Right lobe of liver (tissue), 6 donors: ENCODE measurements around the gene EPHB1. TPM values are rescaled to one million over a fixed set of nuclear protein-coding genes. Genes with fewer than 3 reads are reported as not detected.
"Not testable (repeated sequence)": the region's sequence is repeated elsewhere in the genome, so short reads cannot be mapped to it uniquely, and the experiment has no call there.

ENCODE experiments used
- ATAC-seq, 4 donors: fragments of 200-7000 bp; cut with Tn5 transposase; one replicate each; pipeline ENCODE4 v1.9.1; 2020; ENCODE audit warnings: mild to moderate bottlenecking in 4 of 4, moderate library complexity in 4 of 4
- DNase-seq, 3 donors: peaks; one replicate each; pipeline ENCODE4 v3.0.0-alpha.2; 2020
- H3K27ac ChIP-seq, 3 donors: fragments of 200-600 bp; one replicate each; pipeline ENCODE4 v1.8.0; 2022
- H3K27me3 ChIP-seq, 2 donors: fragments of 200-600 bp; one replicate each; pipeline ENCODE4 v1.8.0; 2022
- H3K36me3 ChIP-seq, 4 donors: fragments of 200-600 bp; sonication (generic) in 1 of 4; one replicate each; pipeline versions ENCODE4 v1.5.1 to v1.8.0; 2017 to 2022; ENCODE audit warnings: control low read depth in 1 of 4
- H3K4me1 ChIP-seq, 4 donors: fragments of 200-600 bp; sonication (generic) in 1 of 4; one replicate each; pipeline versions ENCODE4 v1.5.1 to v1.8.0; 2017 to 2022; ENCODE audit warnings: control low read depth in 1 of 4
- H3K4me3 ChIP-seq, 3 donors: fragments of 200-600 bp; one replicate each; pipeline ENCODE4 v1.8.0; 2022
- H3K9me3 ChIP-seq, 4 donors: fragments of 200-600 bp; sonication (generic) in 1 of 4; one replicate each; pipeline versions ENCODE4 v1.5.1 to v1.8.0; 2017 to 2022; ENCODE audit warnings: control low read depth in 1 of 4
- POLR2A ChIP-seq: fragments of 450-650 bp; IDR thresholded peaks from one replicate; pipeline ENCODE4 v1.6.1; 2017; ENCODE audit warnings: antibody characterized with exemption, mild to moderate bottlenecking
- WGBS: methylation state at CpG from one replicate; pipeline ENCODE4 v1.1.6; 2018; ENCODE audit warnings: low coverage, low lambda C conversion rate; ENCODE audit not compliant: insufficient coverage; ENCODE audit errors: missing lambda C conversion rate; 5-methylcytosine and 5-hydroxymethylcytosine counted together
- intact Hi-C, 2 donors: fragments of 100-400 bp; cut with DNase I; formaldehyde crosslinking; loops; one replicate each; pipeline versions ENCODE4 v1.11.2 to v1.14.1; 2022
- total RNA-seq, 6 experiments: library from RNA; depleted of rRNA in 2 of 6; stranded (reverse); fragments of >200 nt in 2 of 6; fragmentation: NEBNext Ultra II Directional in 3 of 6; extraction: Animal tissue kit (Norgen Biotek cat#: 25700) in 3 of 6; gene quantifications; one replicate each; pipeline versions ENCODE4 v1.1.0 to v1.2.4, GENCODE V29; 2016 to 2023
- TF ChIP-seq, protein P1 (sequence below), 4 donors: fragments of 200-600 bp in 3 of 4; fragments of 450-650 bp in 1 of 4; IDR thresholded peaks; one replicate each; pipeline versions ENCODE4 v1.5.1 to v1.8.0; 2016 to 2022; ENCODE audit warnings: antibody characterized with exemption in 4 of 4, mild to moderate bottlenecking in 2 of 4
- donor health status: DM: no; HTN: yes; CAD: no.
- donor health status: DM: no; HTN: no; CAD: no.
- donor health status: DM: no; HTN: no; CAD: no.
- donor health status: DM: no; HTN: yes; CAD: no.
- donor health status: DM: no; HTN: yes; CAD: no.

The EPHB1 gene
- total RNA-seq, 6 experiments from 2014 or later: 0.63 to 10.9 (median 1.8) TPM

DNA sequence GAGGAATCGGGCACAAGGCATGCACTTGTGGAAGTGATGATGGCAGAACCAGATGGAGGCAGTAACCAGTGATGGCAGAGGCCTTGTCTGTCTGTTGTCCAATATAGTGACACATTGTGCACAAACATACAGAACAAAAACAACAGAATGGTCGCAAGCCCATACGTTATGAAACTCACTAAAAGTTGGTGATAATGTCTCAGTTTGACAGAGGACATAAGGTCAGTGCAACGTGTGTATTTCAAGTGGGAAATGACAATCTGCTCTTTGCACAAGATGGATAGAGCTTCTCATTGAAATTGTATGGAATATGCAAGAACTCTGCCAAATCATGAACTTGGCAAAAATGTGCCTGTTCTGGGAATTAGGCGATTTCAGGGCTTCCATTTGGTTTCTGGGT is 169.2 kb downstream of the EPHB1 start:
- 46% methylated on average over 4 of the region's 5 CpGs for WGBS
- Histone ChIP-seq H3K4me3 (no peak overlapping the region), H3K27ac (no peak overlapping the region), H3K36me3 (no peaks in the 10 kb centered on the region), H3K9me3 (no peaks in the 10 kb centered on the region), H3K27me3 (no peaks in the 10 kb centered on the region), H3K4me1 (no peaks in the 10 kb centered on the region)
- no peak for TF ChIP-seq POLR2A
- TF ChIP-seq, protein P1, sequence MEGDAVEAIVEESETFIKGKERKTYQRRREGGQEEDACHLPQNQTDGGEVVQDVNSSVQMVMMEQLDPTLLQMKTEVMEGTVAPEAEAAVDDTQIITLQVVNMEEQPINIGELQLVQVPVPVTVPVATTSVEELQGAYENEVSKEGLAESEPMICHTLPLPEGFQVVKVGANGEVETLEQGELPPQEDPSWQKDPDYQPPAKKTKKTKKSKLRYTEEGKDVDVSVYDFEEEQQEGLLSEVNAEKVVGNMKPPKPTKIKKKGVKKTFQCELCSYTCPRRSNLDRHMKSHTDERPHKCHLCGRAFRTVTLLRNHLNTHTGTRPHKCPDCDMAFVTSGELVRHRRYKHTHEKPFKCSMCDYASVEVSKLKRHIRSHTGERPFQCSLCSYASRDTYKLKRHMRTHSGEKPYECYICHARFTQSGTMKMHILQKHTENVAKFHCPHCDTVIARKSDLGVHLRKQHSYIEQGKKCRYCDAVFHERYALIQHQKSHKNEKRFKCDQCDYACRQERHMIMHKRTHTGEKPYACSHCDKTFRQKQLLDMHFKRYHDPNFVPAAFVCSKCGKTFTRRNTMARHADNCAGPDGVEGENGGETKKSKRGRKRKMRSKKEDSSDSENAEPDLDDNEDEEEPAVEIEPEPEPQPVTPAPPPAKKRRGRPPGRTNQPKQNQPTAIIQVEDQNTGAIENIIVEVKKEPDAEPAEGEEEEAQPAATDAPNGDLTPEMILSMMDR (IDR thresholded peaks at IDR 0.05): no peak
- ATAC-seq (no peak), DNase-seq (no peak)
- intact Hi-C loops: no loop called here

DNA sequence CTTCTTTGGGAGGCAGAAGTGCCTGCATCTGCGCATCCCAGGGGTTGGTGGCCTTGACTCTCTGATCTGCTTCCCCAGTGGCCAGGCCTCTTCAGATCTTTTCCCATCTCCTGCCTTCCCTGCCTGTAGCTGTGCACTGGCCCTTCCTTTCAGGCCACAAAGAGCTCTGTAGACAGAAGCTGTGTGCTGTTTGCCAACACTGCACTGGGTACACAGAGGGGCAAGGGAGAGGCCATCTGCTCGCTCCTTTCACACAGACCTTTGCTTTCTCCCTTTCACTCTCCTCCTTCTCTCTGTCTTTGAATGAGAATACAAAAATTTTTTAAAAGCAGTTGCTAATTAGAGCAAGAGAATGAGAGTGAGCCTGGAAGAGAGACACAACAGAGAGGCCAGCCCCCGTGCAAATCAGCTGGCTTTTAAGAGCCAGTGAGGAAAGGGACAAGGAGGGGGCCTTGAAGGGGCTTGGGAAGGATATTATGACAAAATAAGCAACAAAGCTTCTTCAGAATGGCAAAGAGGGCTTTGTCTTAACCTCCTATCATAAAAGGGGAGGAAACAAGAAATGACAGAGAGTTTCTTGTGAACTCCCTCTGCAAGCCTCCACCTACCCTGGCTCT is 170.9 kb downstream of the EPHB1 start:
- Histone ChIP-seq H3K36me3 (no peaks in the 10 kb centered on the region), H3K9me3 (no peaks in the 10 kb centered on the region), H3K4me1 (no peaks in the 10 kb centered on the region), H3K27me3 (no peaks in the 10 kb centered on the region), H3K4me3 (no peak overlapping the region), H3K27ac (no peak overlapping the region)
- TF ChIP-seq POLR2A: no peak
- TF ChIP-seq, protein P1 (IDR thresholded peaks at IDR 0.05): no peak
- WGBS: 62% methylated on average over 3 of the region's 3 CpGs
- intact Hi-C loops: no loop called here
- ATAC-seq: no peak
- no peak for DNase-seq

DNA sequence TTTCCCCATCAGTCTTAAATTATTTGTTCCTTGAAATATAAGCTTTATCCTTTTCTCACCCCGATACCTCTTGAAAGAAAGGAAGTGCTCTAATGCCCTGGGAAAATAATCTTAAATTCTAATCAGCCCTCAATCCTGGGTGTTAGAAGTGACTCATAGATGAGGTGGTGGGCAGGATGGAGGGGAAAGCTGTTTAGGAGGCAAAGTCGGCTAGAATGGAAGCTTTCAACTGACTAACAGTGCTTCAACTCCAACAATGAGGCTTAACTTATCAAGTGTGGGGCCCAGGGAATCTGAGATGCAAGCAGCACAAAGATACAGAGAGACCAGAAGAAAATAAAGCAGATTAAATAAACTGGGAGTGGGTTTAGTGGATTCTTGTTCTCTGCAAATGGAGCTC is 175.8 kb downstream of the EPHB1 start:
- 54% methylated on average over 2 of the region's 2 CpGs for WGBS

DNA sequence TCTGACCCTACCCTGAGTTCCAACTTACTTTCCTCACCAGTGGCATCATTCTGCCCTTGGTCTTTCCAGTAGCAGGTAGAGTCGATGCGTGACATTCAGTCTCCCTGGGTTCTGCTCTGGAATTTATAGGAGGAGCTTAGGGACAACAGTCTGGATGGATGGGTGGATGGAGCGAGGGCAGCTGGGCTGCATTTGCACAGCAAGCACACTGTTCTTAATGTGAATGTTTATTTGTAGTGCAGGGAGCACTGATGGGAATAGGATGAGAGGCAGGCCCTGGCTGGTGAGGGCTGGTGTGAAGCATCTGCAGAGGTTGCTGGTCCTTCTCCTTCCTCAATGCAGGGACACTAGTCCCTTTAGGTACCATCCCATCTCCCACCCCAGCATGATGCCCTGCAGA is 176.2 kb downstream of the EPHB1 start:
- H3K4me1 ChIP-seq: no peaks in the 10 kb centered on the region
- TF ChIP-seq, protein P1 (IDR thresholded peaks at IDR 0.05): no peak
- no peak for TF ChIP-seq POLR2A
- no peak for ATAC-seq
- DNase-seq: no peak
- H3K4me3 ChIP-seq: no peak overlapping the region
- no peaks in the 10 kb centered on the region for H3K27me3 ChIP-seq
- H3K9me3 ChIP-seq: no peaks in the 10 kb centered on the region
- 57% methylated on average over 3 of the region's 3 CpGs for WGBS
- intact Hi-C loops: no loop called here
- no peaks in the 10 kb centered on the region for H3K36me3 ChIP-seq
- no peak overlapping the region for H3K27ac ChIP-seq

More for the DNA sequence above, 175.8 kb downstream of the EPHB1 start:
- no peaks in the 10 kb centered on the region for H3K36me3 ChIP-seq
- H3K4me1 ChIP-seq: no peaks in the 10 kb centered on the region
- no peak for ATAC-seq
- TF ChIP-seq, protein P1 (IDR thresholded peaks at IDR 0.05): no peak
- no peak for TF ChIP-seq POLR2A
- no peak overlapping the region for H3K27ac ChIP-seq
- DNase-seq: no peak
- no peak overlapping the region for H3K4me3 ChIP-seq
- intact Hi-C loops: no loop called here
- H3K27me3 ChIP-seq: no peaks in the 10 kb centered on the region
- H3K9me3 ChIP-seq: no peaks in the 10 kb centered on the region

DNA sequence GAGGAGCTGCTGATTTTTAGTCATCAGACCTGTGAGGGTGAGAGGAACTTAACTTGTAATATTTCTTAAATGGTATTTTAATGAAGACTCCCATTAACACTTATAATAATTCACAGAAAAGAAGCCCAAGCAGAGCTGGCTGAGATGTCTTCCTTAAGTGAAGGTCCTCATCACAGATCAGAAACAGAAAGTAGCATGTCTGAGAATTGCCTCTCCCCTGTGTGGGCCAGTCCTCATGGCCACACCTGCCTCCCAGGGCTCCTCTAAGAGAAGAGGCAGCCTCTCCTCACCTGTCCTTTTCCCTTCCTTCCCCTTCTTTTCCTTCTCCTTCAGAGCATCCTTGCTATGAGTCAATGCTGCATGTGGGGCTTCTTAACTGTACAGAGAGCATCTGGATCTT is 176.8 kb downstream of the EPHB1 start:
- H3K4me1 ChIP-seq, H3K27me3 ChIP-seq, H3K9me3 ChIP-seq, DNase-seq, intact Hi-C loops, H3K4me3 ChIP-seq, H3K36me3 ChIP-seq, ATAC-seq, H3K27ac ChIP-seq: not testable (repeated sequence)
